SK-N-SH (cell line): Measurements from ENCODE around the gene OR10H4.

Source experiments
- CTCF ChIP-seq: fragments of 200-600 bp; sonication (generic); IDR thresholded peaks from 2 replicates; pipeline ENCODE4 v1.6.1; 2017; ENCODE audit warnings: antibody characterized with exemption, mild to moderate bottlenecking, moderate library complexity
- EP300 ChIP-seq, 2 experiments: IDR thresholded peaks; 2 replicates each; pipeline versions ENCODE4 v1.4.0 to v1.6.1; 2012; ENCODE audit warnings: borderline replicate concordance in 1 of 2, low read depth in 1 of 2, low read length in 1 of 2
- EZH2phosphoT487 ChIP-seq: fragments of 200-600 bp; sonication (generic); IDR thresholded peaks from 2 replicates; pipeline ENCODE4 v1.6.1; 2017; ENCODE audit warnings: low read depth, mixed run types, mild to moderate bottlenecking, antibody characterized with exemption, moderate library complexity, borderline replicate concordance
- JUND ChIP-seq: IDR thresholded peaks from 2 replicates; pipeline ENCODE4 v1.4.0; 2012
- MAX ChIP-seq: IDR thresholded peaks from 2 replicates; pipeline ENCODE4 v1.4.0; 2012; ENCODE audit warnings: low read depth
- MXI1 ChIP-seq: IDR thresholded peaks from 2 replicates; pipeline ENCODE4 v1.6.1; 2012; ENCODE audit warnings: mild to moderate bottlenecking, low read depth, low read length, improper control_type of control experiment
- POLR2AphosphoS5 ChIP-seq: IDR thresholded peaks from 2 replicates; pipeline ENCODE4 v1.6.1; 2012; ENCODE audit warnings: low read depth, low read length
- REST ChIP-seq: IDR thresholded peaks from 2 replicates; pipeline ENCODE4 v1.6.1; 2012; ENCODE audit warnings: mild to moderate bottlenecking, low read depth, low read length, moderate library complexity
- USF1 ChIP-seq: IDR thresholded peaks from 2 replicates; pipeline ENCODE4 v1.4.0; 2012; ENCODE audit warnings: low read depth, borderline replicate concordance
- YY1 ChIP-seq: IDR thresholded peaks from 2 replicates; pipeline ENCODE4 v1.4.0; 2012; ENCODE audit warnings: low read depth, mild to moderate bottlenecking

GRCh38 chr19:15977690-15978089, 28.9 kb downstream of the OR10H4 start:
- no peak for TF ChIP-seq CTCF
- no peak for TF ChIP-seq MAX
- no peak for TF ChIP-seq EP300 (IDR thresholded peaks at IDR 0.05; ENCODE audit: borderline replicate concordance in 1 of 2, low read depth in 1 of 2, low read length in 1 of 2)
- TF ChIP-seq POLR2AphosphoS5 = no peak
- TF ChIP-seq JUND = no peak
- TF ChIP-seq EZH2phosphoT487 = no peak
- no peak for TF ChIP-seq MXI1
- TF ChIP-seq USF1 = no peak
- TF ChIP-seq REST = no peak
- TF ChIP-seq YY1 = no peak
